Mucosa of stomach (tissue), 1 donor: Measurements from ENCODE around the gene LENG9.
A peak's percentile ranks its signal among the peaks of the same experiment; 100 is the strongest.
"Not testable (repeated sequence)": the region's sequence is repeated elsewhere in the genome, so short reads cannot be mapped to it uniquely, and the experiment has no call there.

Source experiments
- H3K27me3 ChIP-seq: one replicate; pipeline ENCODE4 v1.7.0; 2013; ENCODE audit warnings: mild to moderate bottlenecking, low read length; ENCODE audit not compliant: control insufficient read depth, insufficient read depth
- H3K36me3 ChIP-seq: one replicate; pipeline ENCODE4 v1.7.0; 2013; ENCODE audit warnings: low read length; ENCODE audit not compliant: control insufficient read depth, insufficient read depth
- H3K4me1 ChIP-seq: one replicate; pipeline ENCODE4 v1.7.0; 2013; ENCODE audit warnings: mild to moderate bottlenecking, low read length; ENCODE audit not compliant: control insufficient read depth, insufficient read depth
- H3K4me3 ChIP-seq: one replicate; pipeline ENCODE4 v1.7.0; 2013; ENCODE audit warnings: low read length
- H3K9ac ChIP-seq: one replicate; pipeline ENCODE4 v1.7.0; 2013; ENCODE audit warnings: mild to moderate bottlenecking, low read length, moderate library complexity
- H3K9me3 ChIP-seq: one replicate; pipeline ENCODE4 v1.7.0; 2013; ENCODE audit warnings: mild to moderate bottlenecking, low read length, moderate library complexity; ENCODE audit not compliant: control insufficient read depth
- donor health status: Pancreatic carcinoma.

Gene LENG9

GRCh38 chr19:54463531-54464043, at the start of gene LENG9:
LENG9 (minus strand) TSS chr19:54463778; CDS start chr19:54463526, 252 bp downstream.
- Histone ChIP-seq H3K4me3 (peak within 1 kb of the TSS; percentile 29), H3K9ac (peak within 1 kb of the TSS; percentile 81), H3K36me3 (peaks cover 7% of the 10 kb centered on the region), H3K4me1 (peaks cover 51% of the 10 kb centered on the region), H3K27me3 (no peaks in the 10 kb centered on the region), H3K9me3 (no peaks in the 10 kb centered on the region)

- H3K4me3 ChIP-seq, H3K9me3 ChIP-seq, H3K9ac ChIP-seq, H3K27me3 ChIP-seq, H3K36me3 ChIP-seq: not testable (repeated sequence)
- peaks cover 11% of the 10 kb centered on the region for H3K4me1 ChIP-seq
Measured at GRCh38 chr19:54509200-54509940, 45.8 kb upstream of the LENG9 start.

- not testable (repeated sequence) for H3K27me3 ChIP-seq, H3K9me3 ChIP-seq, H3K4me3 ChIP-seq, H3K36me3 ChIP-seq, H3K9ac ChIP-seq
- peaks cover 11% of the 10 kb centered on the region for H3K4me1 ChIP-seq
Measured at GRCh38 chr19:54508487-54508886, 44.9 kb upstream of the LENG9 start.

- H3K9ac ChIP-seq: no peak overlapping the region
- no peaks in the 10 kb centered on the region for H3K36me3 ChIP-seq
- peaks cover 11% of the 10 kb centered on the region for H3K4me1 ChIP-seq
- no peak overlapping the region for H3K4me3 ChIP-seq
- no peaks in the 10 kb centered on the region for H3K27me3 ChIP-seq
- H3K9me3 ChIP-seq: no peaks in the 10 kb centered on the region
Measured at GRCh38 chr19:54507824-54508223, 44.2 kb upstream of the LENG9 start.

GRCh38 chr19:54507038-54507717, 43.6 kb upstream of the LENG9 start:
- H3K4me3 ChIP-seq, H3K9ac ChIP-seq, H3K9me3 ChIP-seq, H3K36me3 ChIP-seq, H3K27me3 ChIP-seq: not testable (repeated sequence)
- peaks cover 11% of the 10 kb centered on the region for H3K4me1 ChIP-seq

- no peaks in the 10 kb centered on the region for H3K36me3 ChIP-seq
- H3K4me1 ChIP-seq: peaks cover 11% of the 10 kb centered on the region
- no peak overlapping the region for H3K4me3 ChIP-seq
- H3K27me3 ChIP-seq: no peaks in the 10 kb centered on the region
- no peaks in the 10 kb centered on the region for H3K9me3 ChIP-seq
- H3K9ac ChIP-seq: no peak overlapping the region
Measured at GRCh38 chr19:54506079-54506478, 42.5 kb upstream of the LENG9 start.

GRCh38 chr19:54505542-54505941, 42.0 kb upstream of the LENG9 start:
- H3K4me3 ChIP-seq, H3K27me3 ChIP-seq, H3K9me3 ChIP-seq, H3K9ac ChIP-seq, H3K36me3 ChIP-seq: not testable (repeated sequence)
- peaks cover 11% of the 10 kb centered on the region for H3K4me1 ChIP-seq

- H3K4me1 ChIP-seq: peaks cover 5% of the 10 kb centered on the region
- H3K4me3 ChIP-seq: no peak within 1 kb of the TSS
- H3K27me3 ChIP-seq: no peaks in the 10 kb centered on the region
- H3K9me3 ChIP-seq: no peaks in the 10 kb centered on the region
- H3K36me3 ChIP-seq: no peaks in the 10 kb centered on the region
- no peak within 1 kb of the TSS for H3K9ac ChIP-seq
Measured at GRCh38 chr19:54502518-54503048, 39.0 kb upstream of the LENG9 start, which contains the start of gene LAIR2. LAIR2 (plus strand) TSS chr19:54502831; CDS start chr19:54502919, 88 bp downstream.

- not testable (repeated sequence) for H3K4me1 ChIP-seq, H3K9ac ChIP-seq, H3K36me3 ChIP-seq, H3K9me3 ChIP-seq, H3K27me3 ChIP-seq, H3K4me3 ChIP-seq
Measured at GRCh38 chr19:54498451-54498772, 34.8 kb upstream of the LENG9 start.

- H3K9me3 ChIP-seq, H3K27me3 ChIP-seq, H3K9ac ChIP-seq, H3K36me3 ChIP-seq, H3K4me3 ChIP-seq, H3K4me1 ChIP-seq: not testable (repeated sequence)
Measured at GRCh38 chr19:54497747-54498450, 34.3 kb upstream of the LENG9 start.

- not testable (repeated sequence) for H3K36me3 ChIP-seq, H3K4me1 ChIP-seq, H3K27me3 ChIP-seq, H3K9me3 ChIP-seq, H3K4me3 ChIP-seq, H3K9ac ChIP-seq
Measured at GRCh38 chr19:54495284-54495683, 31.7 kb upstream of the LENG9 start.
